Prostate gland (tissue), 2 donors: Measurements from ENCODE around the gene ZNF469. TPM values are rescaled to one million over a fixed set of nuclear protein-coding genes. Genes with fewer than 3 reads are reported as not detected.
"Not testable (repeated sequence)": the region's sequence is repeated elsewhere in the genome, so short reads cannot be mapped to it uniquely, and the experiment has no call there.

Experiments
- DNase-seq: peaks from one replicate; pipeline ENCODE4 v3.0.0-alpha.2; 2019; ENCODE audit warnings: low spot score
- H3K27ac ChIP-seq, 2 donors: fragments of 200-600 bp; sonication (generic); 2 replicates each; pipeline ENCODE4 v1.5.1; 2017 to 2019
- H3K27me3 ChIP-seq: fragments of 200-600 bp; sonication (generic); replicated peaks from 2 replicates; pipeline ENCODE4 v1.5.1; 2019; ENCODE audit not compliant: insufficient read depth
- H3K36me3 ChIP-seq, 2 donors: fragments of 200-600 bp; sonication (generic); 1 replicate in 1 of 2; 2 replicates in 1 of 2; pipeline versions ENCODE4 v1.5.1 to v1.8.1; 2017 to 2019
- H3K4me1 ChIP-seq: fragments of 200-600 bp; sonication (generic); replicated peaks from 2 replicates; pipeline ENCODE4 v1.5.1; 2019
- H3K4me3 ChIP-seq, 2 donors: fragments of 200-600 bp; sonication (generic); 2 replicates each; pipeline ENCODE4 v1.5.1; 2017 to 2019
- H3K9me3 ChIP-seq: fragments of 200-600 bp; sonication (generic); 2 replicates; pipeline ENCODE4 v1.5.1; 2017
- POLR2A ChIP-seq: fragments of 450-650 bp; IDR thresholded peaks from one replicate; pipeline ENCODE4 v1.6.1; 2016; ENCODE audit warnings: antibody characterized with exemption, mild to moderate bottlenecking
- POLR2AphosphoS5 ChIP-seq: sonication (generic); formaldehyde crosslinking; IDR thresholded peaks from one replicate; pipeline ENCODE4 v1.6.1; 2017; ENCODE audit warnings: antibody characterized with exemption
- WGBS: methylation state at CpG from one replicate; pipeline ENCODE4 v1.1.5; 2018; 5-methylcytosine and 5-hydroxymethylcytosine counted together
- intact Hi-C: fragments of 100-400 bp; cut with DNase I; formaldehyde crosslinking; loops from one replicate; pipeline ENCODE4 v1.14.2; 2022
- total RNA-seq, 2 donors: library from RNA; depleted of rRNA; stranded (reverse); fragments of >200 nt; gene quantifications; one replicate each; pipeline ENCODE4 v1.1.0, GENCODE V29; 2016
- TF ChIP-seq, protein P1 (sequence below), 4 experiments: fragments of 200-600 bp in 2 of 4; fragments of 450-650 bp in 2 of 4; sonication (generic) in 2 of 4; IDR thresholded peaks; 1 replicate in 3 of 4; 2 replicates in 1 of 4; pipeline ENCODE4 v1.5.1; 2016 to 2019; ENCODE audit warnings: antibody characterized with exemption in 4 of 4, mild to moderate bottlenecking in 2 of 4, moderate library complexity in 2 of 4

The ZNF469 gene
- total RNA-seq, 2 donors from 2014 or later, result 3.6 to 4.4 TPM

DNA sequence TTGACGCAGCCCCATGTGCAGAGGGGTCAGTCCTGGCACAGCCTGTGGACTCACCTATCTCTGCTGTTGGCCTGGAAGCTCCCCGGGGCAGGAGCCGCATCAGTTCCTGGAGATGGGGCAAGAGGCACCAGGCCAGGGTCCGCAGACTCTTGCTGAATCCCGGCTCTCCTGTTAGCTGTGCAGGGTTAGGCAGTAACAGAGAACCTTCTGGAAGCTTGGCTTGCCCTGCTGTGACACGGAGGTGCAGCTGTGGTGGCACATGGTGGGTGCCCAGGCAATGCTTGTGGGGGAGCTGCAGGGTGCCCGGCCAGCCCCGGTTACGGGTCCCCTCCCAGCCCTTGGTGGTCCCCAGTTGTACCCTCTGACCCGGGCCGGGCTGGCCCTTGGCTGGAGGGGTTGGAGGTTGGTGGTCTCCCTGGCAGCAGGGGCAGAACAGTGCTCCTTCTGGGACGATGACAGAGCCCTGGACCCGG lies 26.0 kb upstream of the ZNF469 start:
- no peak overlapping the region for H3K27ac ChIP-seq
- no peaks in the 10 kb centered on the region for H3K4me1 ChIP-seq
- intact Hi-C loops, result no loop called here
- 94% methylated on average over 11 of the region's 13 CpGs for WGBS
- TF ChIP-seq POLR2A, result no peak
- no peak for TF ChIP-seq POLR2AphosphoS5
- TF ChIP-seq, protein P1, sequence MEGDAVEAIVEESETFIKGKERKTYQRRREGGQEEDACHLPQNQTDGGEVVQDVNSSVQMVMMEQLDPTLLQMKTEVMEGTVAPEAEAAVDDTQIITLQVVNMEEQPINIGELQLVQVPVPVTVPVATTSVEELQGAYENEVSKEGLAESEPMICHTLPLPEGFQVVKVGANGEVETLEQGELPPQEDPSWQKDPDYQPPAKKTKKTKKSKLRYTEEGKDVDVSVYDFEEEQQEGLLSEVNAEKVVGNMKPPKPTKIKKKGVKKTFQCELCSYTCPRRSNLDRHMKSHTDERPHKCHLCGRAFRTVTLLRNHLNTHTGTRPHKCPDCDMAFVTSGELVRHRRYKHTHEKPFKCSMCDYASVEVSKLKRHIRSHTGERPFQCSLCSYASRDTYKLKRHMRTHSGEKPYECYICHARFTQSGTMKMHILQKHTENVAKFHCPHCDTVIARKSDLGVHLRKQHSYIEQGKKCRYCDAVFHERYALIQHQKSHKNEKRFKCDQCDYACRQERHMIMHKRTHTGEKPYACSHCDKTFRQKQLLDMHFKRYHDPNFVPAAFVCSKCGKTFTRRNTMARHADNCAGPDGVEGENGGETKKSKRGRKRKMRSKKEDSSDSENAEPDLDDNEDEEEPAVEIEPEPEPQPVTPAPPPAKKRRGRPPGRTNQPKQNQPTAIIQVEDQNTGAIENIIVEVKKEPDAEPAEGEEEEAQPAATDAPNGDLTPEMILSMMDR (IDR thresholded peaks at IDR 0.05), result no peak
- no peaks in the 10 kb centered on the region for H3K9me3 ChIP-seq
- DNase-seq, result no peak
- H3K27me3 ChIP-seq, result no peaks in the 10 kb centered on the region
- no peak overlapping the region for H3K4me3 ChIP-seq
- H3K36me3 ChIP-seq, result no peaks in the 10 kb centered on the region

DNA sequence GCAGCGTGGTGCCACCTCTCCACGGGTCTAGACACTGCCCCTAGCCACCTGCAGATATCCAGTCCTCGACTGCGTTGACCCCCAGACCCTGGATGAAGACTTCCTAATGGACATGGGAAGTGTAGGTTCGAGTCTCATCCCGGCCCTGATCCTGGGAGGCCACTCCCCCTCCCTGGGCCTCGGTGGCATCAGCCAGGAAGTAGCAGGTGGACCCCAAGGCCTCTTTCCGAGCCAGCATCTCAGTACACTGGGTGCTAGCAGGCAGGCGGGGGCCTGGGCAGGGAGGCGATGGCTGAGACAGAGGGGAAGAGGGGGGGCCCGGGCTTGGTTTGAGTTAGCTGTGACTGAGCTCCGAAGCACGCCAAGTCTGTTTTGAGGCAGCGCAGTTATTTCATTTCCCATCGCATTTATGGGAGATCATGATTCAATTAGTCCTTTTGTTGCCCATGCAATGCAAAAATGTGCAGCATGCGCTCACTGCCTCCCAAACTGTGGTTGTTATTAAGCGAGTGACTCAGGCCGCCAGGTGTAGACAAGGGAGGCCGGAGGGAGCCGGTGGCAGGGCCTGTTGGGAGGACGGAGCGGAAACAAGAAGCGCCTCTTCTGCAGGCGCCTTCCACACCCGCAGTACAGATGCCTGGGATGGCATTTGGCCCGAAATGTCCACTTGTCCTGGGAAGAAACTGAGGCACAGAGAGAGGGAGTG lies 25.3 kb upstream of the ZNF469 start:
- H3K27me3 ChIP-seq, result no peaks in the 10 kb centered on the region
- no peak overlapping the region for H3K27ac ChIP-seq
- TF ChIP-seq POLR2A (no peak), POLR2AphosphoS5 (no peak)
- TF ChIP-seq, protein P1 (IDR thresholded peaks at IDR 0.05), result no peak
- intact Hi-C loops, result no loop called here
- 91% methylated on average over 26 of the region's 26 CpGs for WGBS
- no peak overlapping the region for H3K4me3 ChIP-seq
- no peaks in the 10 kb centered on the region for H3K4me1 ChIP-seq
- H3K9me3 ChIP-seq, result no peaks in the 10 kb centered on the region
- no peaks in the 10 kb centered on the region for H3K36me3 ChIP-seq
- DNase-seq, result no peak

DNA sequence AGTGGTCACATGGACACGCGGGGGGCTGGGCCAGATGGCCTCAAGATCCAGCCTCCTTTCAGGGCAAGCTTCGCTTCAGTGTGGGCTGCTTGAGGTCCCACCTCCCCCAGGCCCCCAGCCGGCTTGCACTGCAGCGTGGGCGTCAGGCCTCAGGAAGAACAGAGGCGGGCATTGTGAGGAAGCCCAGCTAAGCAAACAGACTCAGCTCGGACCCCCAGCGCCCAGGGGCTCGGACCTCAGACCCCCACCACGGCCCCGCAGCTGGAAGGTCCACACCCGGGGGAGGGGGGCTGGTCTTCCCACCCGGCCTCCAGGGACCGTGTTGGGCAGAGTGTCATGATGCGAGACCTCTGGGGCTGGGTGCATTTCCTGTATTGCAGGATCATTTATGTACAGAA lies 24.7 kb upstream of the ZNF469 start:
- Histone ChIP-seq H3K4me3 (no peak overlapping the region), H3K27me3 (no peaks in the 10 kb centered on the region), H3K27ac (no peak overlapping the region), H3K36me3 (no peaks in the 10 kb centered on the region), H3K9me3 (no peaks in the 10 kb centered on the region), H3K4me1 (no peaks in the 10 kb centered on the region)
- no peak for DNase-seq
- TF ChIP-seq, protein P1 (IDR thresholded peaks at IDR 0.05), result no peak
- TF ChIP-seq POLR2AphosphoS5 (no peak), POLR2A (no peak)
- WGBS, result 64% methylated on average over 16 of the region's 16 CpGs
- intact Hi-C loops, result no loop called here

DNA sequence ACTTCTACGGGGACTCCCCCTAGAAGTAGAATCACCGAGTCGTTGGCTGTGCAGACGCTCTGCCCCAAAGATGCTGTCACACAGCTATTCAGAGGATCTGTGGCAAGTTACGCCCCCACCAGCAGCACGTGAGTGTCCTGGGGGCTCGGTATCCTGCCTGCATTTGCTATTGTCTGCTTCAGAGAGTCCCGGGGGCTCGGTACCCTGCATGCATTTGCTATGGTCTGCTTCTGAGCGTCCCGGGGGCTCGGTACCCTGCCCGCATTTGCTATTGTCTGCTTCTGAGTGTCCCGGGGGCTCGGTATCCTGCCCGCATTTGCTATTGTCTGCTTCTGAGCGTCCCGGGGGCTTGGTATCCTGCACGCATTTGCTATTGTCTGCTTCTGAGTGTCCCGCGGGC lies 23.8 kb upstream of the ZNF469 start:
- TF ChIP-seq, protein P1 (IDR thresholded peaks at IDR 0.05), result no peak
- TF ChIP-seq POLR2A (no peak), POLR2AphosphoS5 (no peak)
- WGBS, result 92% methylated on average over 21 of the region's 21 CpGs
- intact Hi-C loops, result no loop called here

DNA sequence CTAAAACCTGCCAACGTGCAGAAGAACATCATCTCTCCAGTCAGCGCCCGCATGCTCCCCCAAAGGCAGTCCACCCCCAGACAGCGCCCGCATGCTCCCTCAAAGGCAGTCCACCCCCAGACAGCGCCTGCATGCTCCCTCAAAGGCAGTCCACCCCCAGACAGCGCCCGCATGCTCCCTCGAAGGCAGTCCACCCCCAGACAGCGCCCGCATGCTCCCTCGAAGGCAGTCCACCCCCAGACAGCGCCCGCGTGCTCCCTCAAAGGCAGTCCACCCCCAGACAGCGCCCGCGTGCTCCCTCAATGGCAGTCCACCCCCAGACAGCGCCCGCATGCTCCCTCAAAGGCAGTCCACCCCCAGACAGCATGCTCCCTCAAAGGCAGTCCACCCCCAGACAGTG lies 22.4 kb upstream of the ZNF469 start:
- 93% methylated on average over 19 of the region's 20 CpGs for WGBS
- intact Hi-C loops, result not testable (repeated sequence)

More for the DNA sequence above, 23.8 kb upstream of the ZNF469 start:
- H3K4me1 ChIP-seq, result no peaks in the 10 kb centered on the region
- no peaks in the 10 kb centered on the region for H3K9me3 ChIP-seq
- no peak for DNase-seq
- H3K36me3 ChIP-seq, result no peaks in the 10 kb centered on the region
- no peak overlapping the region for H3K4me3 ChIP-seq
- no peaks in the 10 kb centered on the region for H3K27me3 ChIP-seq
- H3K27ac ChIP-seq, result no peak overlapping the region

More for the DNA sequence above, 22.4 kb upstream of the ZNF469 start:
- H3K36me3 ChIP-seq, H3K9me3 ChIP-seq, H3K27me3 ChIP-seq, H3K27ac ChIP-seq, H3K4me1 ChIP-seq, H3K4me3 ChIP-seq, DNase-seq: not testable (repeated sequence)
